ENCODE results near the gene HABP4. TPM values are rescaled to one million over a fixed set of nuclear protein-coding genes. Genes with fewer than 3 reads are reported as not detected.

HABP4 gene
- total and polyA plus RNA-seq, 10 of the 15 experiments (the other 5 are each of a cell fraction or from before 2014, with no cell fraction given) = 1.6 to 15.4 (median 11.6) TPM

GRCh38 chr9:96420468-96421219 is 29.3 kb upstream of the HABP4 start (continued):
- TF ChIP-seq E4F1 (IDR thresholded peaks at IDR 0.05; ENCODE audit: borderline replicate concordance, partially characterized antibody) (no peak), PRDM15 (CRISPR knock-in tag; IDR thresholded peaks at IDR 0.05) (peak; percentile 96), KAT2A (conservative IDR thresholded peaks at IDR 0.05; ENCODE audit: control insufficient read depth, low read depth, low read length) (no peak), SMAD1 (IDR thresholded peaks at IDR 0.05; ENCODE audit: low read depth, partially characterized antibody) (peak; percentile 22), GATAD2B (conservative IDR thresholded peaks at IDR 0.05; ENCODE audit: low read depth) (0 out of 2 replicates have a peak, but pooled peaks have one; percentile 28), ZBTB11 (CRISPR knock-in tag; IDR thresholded peaks at IDR 0.05) (no peak), BMI1 (IDR thresholded peaks at IDR 0.05; ENCODE audit: borderline replicate concordance) (peak; percentile 84), YY1 (IDR thresholded peaks at IDR 0.05; ENCODE audit: low read depth, low read length) (peak; percentile 65; the same call in 1 of the 2 replicates), NR2F1 (conservative IDR thresholded peaks at IDR 0.05) (peak; percentile 56), FOXK2 (IDR thresholded peaks at IDR 0.05) (no peak), USF1 (IDR thresholded peaks at IDR 0.05; ENCODE audit: borderline replicate concordance, extremely low read length, insufficient read depth, low read depth, low read length) (no peak), CTCF (IDR thresholded peaks at IDR 0.05 in 2 of 3, conservative IDR thresholded peaks at IDR 0.05 in 1 of 3; ENCODE audit: control insufficient read depth in 2 of 3, extremely low read depth in 1 of 3, insufficient read depth in 1 of 3, low read depth in 3 of 3, low read length in 3 of 3) (no peak), ZNF207 (IDR thresholded peaks at IDR 0.05; ENCODE audit: borderline replicate concordance) (no peak), CEBPB (IDR thresholded peaks at IDR 0.05; ENCODE audit: borderline replicate concordance in 1 of 2, low read depth in 2 of 2, low read length in 2 of 2) (no peak), ZBED1 (IDR thresholded peaks at IDR 0.05; ENCODE audit: borderline replicate concordance) (no peak), GABPA (IDR thresholded peaks at IDR 0.05; ENCODE audit: low read depth) (no peak)

Data from GM12878 (cell line).